HepG2 (cell line): ENCODE measurements around the gene TSC1. TPM values are rescaled to one million over a fixed set of nuclear protein-coding genes. Genes with fewer than 3 reads are reported as not detected.

Source experiments
- ATAC-seq: fragments of 200-7000 bp; cut with Tn5 transposase; 3 replicates; pipeline ENCODE4 v1.9.1; 2020; ENCODE audit warnings: mild to moderate bottlenecking, moderate library complexity
- BruUV-seq: library from RNA; stranded (reverse); fragments of 400-500 nt; replicated peaks from 2 replicates; lab custom pipeline; 2021; lab: Mats Ljungman, UMichigan
- CTCF ChIA-PET: fragments of 300-600 bp; formaldehyde crosslinking; extraction: SDS; loops from one replicate; lab custom pipeline; 2021; ENCODE audit warnings: low total read pairs, inconsistent platforms, low intra/inter-chr PET ratio; lab: Yijun Ruan, JAX
- POLR2A ChIA-PET: fragments of 350-600 bp; sonication (Branson Sonifier 250); formaldehyde crosslinking; loops from one replicate; lab custom pipeline; 2020; ENCODE audit warnings: antibody characterized with exemption, inconsistent platforms; lab: Yijun Ruan, JAX
- DNase-seq: peaks from one replicate; pipeline ENCODE4 v3.0.0-alpha.2; 2015; ENCODE audit warnings: low spot score
- FAIRE-seq: peaks from 3 replicates; lab custom pipeline; 2011; peaks lifted over from hg19 to GRCh38; lab: Jason Lieb, UNC
- H2AFZ ChIP-seq: one replicate; pipeline ENCODE4 v1.6.1; 2011; ENCODE audit warnings: low read length, inconsistent platforms
- H3K27ac ChIP-seq: fragments of 300-600 bp; 3 replicates; pipeline ENCODE4 v1.8.0; 2011; ENCODE audit warnings: mixed run types, mild to moderate bottlenecking, mixed read lengths, low read length, inconsistent platforms; ENCODE audit not compliant: insufficient read depth; ENCODE audit errors: extremely low read length
- H3K27me3 ChIP-seq, 2 experiments: fragments of 200-600 bp in 1 of 2; 2 replicates in 1 of 2; 3 replicates in 1 of 2; pipeline versions ENCODE4 v1.6.0 to v1.8.0; 2011; ENCODE audit warnings: low read length in 2 of 2, mild to moderate bottlenecking in 2 of 2, moderate library complexity in 2 of 2, inconsistent platforms in 1 of 2; ENCODE audit not compliant: insufficient read depth in 2 of 2, control insufficient read depth in 1 of 2
- H3K36me3 ChIP-seq, 2 experiments: fragments of 200-600 bp in 1 of 2; replicated peaks in 1 of 2; 2 replicates in 1 of 2; 3 replicates in 1 of 2; pipeline versions ENCODE4 v1.5.1 to v1.8.0; 2011; ENCODE audit warnings: low read length in 2 of 2, inconsistent platforms in 1 of 2; ENCODE audit not compliant: insufficient read depth in 2 of 2, control insufficient read depth in 1 of 2
- H3K4me1 ChIP-seq: 2 replicates; pipeline ENCODE4 v1.5.1; 2012; ENCODE audit warnings: low read length, inconsistent platforms; ENCODE audit not compliant: insufficient read depth
- H3K4me2 ChIP-seq: 2 replicates; pipeline ENCODE4 v1.6.0; 2011; ENCODE audit warnings: low read depth, low read length, inconsistent platforms
- H3K4me3 ChIP-seq, 3 experiments: fragments of 200-600 bp in 1 of 3; sonication (generic), shearing (Covaris generic) in 1 of 3; replicated peaks in 1 of 3; 2 replicates each; pipeline ENCODE4 v1.5.1; 2011 to 2016; ENCODE audit warnings: low read length in 3 of 3, inconsistent platforms in 2 of 3, low read depth in 2 of 3, mild to moderate bottlenecking in 2 of 3, control low read depth in 1 of 3, mixed read lengths in 1 of 3; ENCODE audit not compliant: insufficient read depth in 1 of 3
- H3K79me2 ChIP-seq: one replicate; pipeline ENCODE4 v1.6.1; 2011; ENCODE audit warnings: low read length, inconsistent platforms; ENCODE audit not compliant: insufficient read depth
- H3K9ac ChIP-seq: 2 replicates; pipeline ENCODE4 v1.6.0; 2011; ENCODE audit warnings: mild to moderate bottlenecking, low read depth, low read length, inconsistent platforms; ENCODE audit not compliant: insufficient read depth
- H3K9me3 ChIP-seq: 2 replicates; pipeline ENCODE4 v1.5.1; 2012; ENCODE audit warnings: mild to moderate bottlenecking, low read length
- H4K20me1 ChIP-seq: 2 replicates; pipeline ENCODE4 v1.6.0; 2011; ENCODE audit warnings: inconsistent platforms, mild to moderate bottlenecking, low read length, moderate library complexity; ENCODE audit not compliant: insufficient read depth
- HOXA7 ChIP-seq: sonication (generic); formaldehyde crosslinking; IDR thresholded peaks from 2 replicates; pipeline ENCODE4 v1.8.1; 2022; ENCODE audit warnings: mild to moderate bottlenecking, missing genetic modification reagents, moderate library complexity
- MXD4 ChIP-seq: IDR thresholded peaks from 2 replicates; pipeline ENCODE4 v1.6.1; 2016; ENCODE audit warnings: mild to moderate bottlenecking, missing biosample characterization, missing genetic modification reagents
- PHF8 ChIP-seq: sonication (generic); formaldehyde crosslinking; IDR thresholded peaks from 2 replicates; pipeline ENCODE4 v1.5.0; 2020; ENCODE audit warnings: missing genetic modification reagents
- PTBP1 ChIP-seq: fragments of 200-400 bp; formaldehyde crosslinking; IDR thresholded peaks from 2 replicates; pipeline ENCODE4 v1.6.1; 2018; ENCODE audit warnings: low read length, low read depth; ENCODE audit not compliant: poor library complexity, severe bottlenecking
- RXRB ChIP-seq: IDR thresholded peaks from 2 replicates; pipeline ENCODE4 v1.6.1; 2016; ENCODE audit warnings: borderline replicate concordance, missing genetic modification reagents, missing compliant biosample characterization
- SOX5 ChIP-seq: IDR thresholded peaks from 2 replicates; pipeline ENCODE4 v1.6.1; 2016; ENCODE audit warnings: borderline replicate concordance
- TEF ChIP-seq: sonication (generic); formaldehyde crosslinking; IDR thresholded peaks from 2 replicates; pipeline ENCODE4 v1.5.0; 2020; ENCODE audit warnings: missing genetic modification reagents
- ZNF672 ChIP-seq: sonication (generic); formaldehyde crosslinking; IDR thresholded peaks from 2 replicates; pipeline ENCODE4 v1.8.1; 2022; ENCODE audit warnings: missing genetic modification reagents
- WGBS: methylation state at CpG from one replicate; pipeline ENCODE4 v1.1.6; 2017; ENCODE audit warnings: low lambda C conversion rate; 5-methylcytosine and 5-hydroxymethylcytosine counted together
- in situ Hi-C: cut with HindIII; loops from 2 replicates; pipeline ENCODE4 v1.10.0; 2017; ENCODE audit warnings: low pct_unique_long_range_greater_than_20kb; ENCODE audit not compliant: extremely low pct_ligation_motif_present
- intact Hi-C: fragments of 100-400 bp; cut with micrococcal nuclease; formaldehyde crosslinking; loops from one replicate; pipeline ENCODE4 v1.10.0; 2022; ENCODE audit not compliant: unreplicated experiment
- polyA plus RNA-seq, 8 experiments: library from polyadenylated mRNA; depleted of rRNA in 3 of 8; stranded (reverse) in 7 of 8; unstranded in 1 of 8; fragments of >200 nt; fragmentation: Illumina TruSeq in 4 of 8; extraction: Trizol in 4 of 8; gene quantifications; 2 replicates each; pipeline versions ENCODE4 v1.2.1 to v1.2.3, GENCODE V29; 2011 to 2016; ENCODE audit warnings: low read depth in 4 of 8, missing spikeins in 1 of 8, mixed read lengths in 1 of 8; ENCODE audit not compliant: insufficient read depth in 1 of 8
- total RNA-seq, 5 experiments: library from RNA; depleted of rRNA; stranded (reverse); fragments of >200 nt; fragmentation: Illumina TruSeq; extraction: Trizol; gene quantifications; 2 replicates each; pipeline ENCODE4 v1.2.3, GENCODE V29; 2016; ENCODE audit warnings: low read depth in 1 of 5
- TF ChIP-seq, protein P1 (sequence below): fragments of 450-650 bp; IDR thresholded peaks from 2 replicates; pipeline ENCODE4 v1.6.1; 2017
- TF ChIP-seq, protein P2 (sequence below): sonication (generic); formaldehyde crosslinking; IDR thresholded peaks from 2 replicates; pipeline ENCODE4 v1.8.0; 2022; ENCODE audit warnings: missing genetic modification reagents, mild to moderate bottlenecking, borderline replicate concordance
- TF ChIP-seq, protein P3 (sequence below): sonication (generic); formaldehyde crosslinking; conservative IDR thresholded peaks from 2 replicates; pipeline ENCODE4 v1.8.1; 2023; ENCODE audit warnings: missing genetic modification reagents

Gene TSC1
- total and polyA plus RNA-seq, 2 of the 13 experiments (the other 11 are each of a cell fraction or from before 2014, with no cell fraction given), result 31.6 to 66.1 TPM

DNA sequence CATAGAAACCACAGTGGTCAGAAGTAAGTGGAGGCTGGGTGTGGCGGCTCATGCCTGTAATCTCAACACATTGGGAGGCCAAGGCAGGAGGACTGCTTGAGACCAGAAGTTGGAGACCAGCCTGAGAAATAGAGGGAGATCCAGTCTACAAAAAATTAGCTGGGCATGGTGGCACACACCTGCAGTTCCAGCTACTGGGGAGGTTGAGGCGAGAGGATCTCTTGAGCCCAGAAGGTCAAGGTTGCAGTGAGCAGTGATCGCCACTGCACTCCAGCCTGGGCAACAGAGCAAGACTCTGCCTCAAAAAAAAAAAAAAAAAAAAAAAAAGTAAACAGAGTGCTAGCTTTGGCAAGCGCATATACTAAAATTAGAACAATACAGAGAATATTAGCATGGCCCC, 90.9 kb downstream of the TSC1 start:
- intact Hi-C loops, result no loop called here
- no peak overlapping the region for H3K27ac ChIP-seq
- FAIRE-seq (no peak), ATAC-seq (no peak), DNase-seq (no peak)
- H3K4me2 ChIP-seq, result no peak overlapping the region
- in situ Hi-C loops, result no loop called here
- WGBS, result 67% methylated on average over 4 of the region's 4 CpGs
- H3K9me3 ChIP-seq, result no peaks in the 10 kb centered on the region
- no peak overlapping the region for H2AFZ ChIP-seq
- no peaks in the 10 kb centered on the region for H3K36me3 ChIP-seq
- peaks cover 0 to 3% of the 10 kb centered on the region in 2 experiments; a peak in 1 of 5 replicates for H3K27me3 ChIP-seq
- ChIA-PET CTCF (no interaction called here), POLR2A (no interaction called here)
- no peak overlapping the region for H3K4me3 ChIP-seq
- no TSS peak for BruUV-seq
- H4K20me1 ChIP-seq, result no peaks in the 10 kb centered on the region
- H3K79me2 ChIP-seq, result no peaks in the 10 kb centered on the region
- no peak for TF ChIP-seq PHF8
- TF ChIP-seq TEF (CRISPR knock-in tag), result no peak
- no peak for TF ChIP-seq ZNF672 (CRISPR knock-in tag)
- no peak for TF ChIP-seq MXD4
- TF ChIP-seq RXRB (CRISPR knock-in tag), result no peak
- TF ChIP-seq, protein P1, sequence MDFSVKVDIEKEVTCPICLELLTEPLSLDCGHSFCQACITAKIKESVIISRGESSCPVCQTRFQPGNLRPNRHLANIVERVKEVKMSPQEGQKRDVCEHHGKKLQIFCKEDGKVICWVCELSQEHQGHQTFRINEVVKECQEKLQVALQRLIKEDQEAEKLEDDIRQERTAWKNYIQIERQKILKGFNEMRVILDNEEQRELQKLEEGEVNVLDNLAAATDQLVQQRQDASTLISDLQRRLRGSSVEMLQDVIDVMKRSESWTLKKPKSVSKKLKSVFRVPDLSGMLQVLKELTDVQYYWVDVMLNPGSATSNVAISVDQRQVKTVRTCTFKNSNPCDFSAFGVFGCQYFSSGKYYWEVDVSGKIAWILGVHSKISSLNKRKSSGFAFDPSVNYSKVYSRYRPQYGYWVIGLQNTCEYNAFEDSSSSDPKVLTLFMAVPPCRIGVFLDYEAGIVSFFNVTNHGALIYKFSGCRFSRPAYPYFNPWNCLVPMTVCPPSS, result no peak
- no peak for TF ChIP-seq PTBP1
- TF ChIP-seq HOXA7, result no peak
- TF ChIP-seq, protein P2, sequence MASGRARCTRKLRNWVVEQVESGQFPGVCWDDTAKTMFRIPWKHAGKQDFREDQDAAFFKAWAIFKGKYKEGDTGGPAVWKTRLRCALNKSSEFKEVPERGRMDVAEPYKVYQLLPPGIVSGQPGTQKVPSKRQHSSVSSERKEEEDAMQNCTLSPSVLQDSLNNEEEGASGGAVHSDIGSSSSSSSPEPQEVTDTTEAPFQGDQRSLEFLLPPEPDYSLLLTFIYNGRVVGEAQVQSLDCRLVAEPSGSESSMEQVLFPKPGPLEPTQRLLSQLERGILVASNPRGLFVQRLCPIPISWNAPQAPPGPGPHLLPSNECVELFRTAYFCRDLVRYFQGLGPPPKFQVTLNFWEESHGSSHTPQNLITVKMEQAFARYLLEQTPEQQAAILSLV (CRISPR knock-in tag), result no peak
- TF ChIP-seq SOX5 (CRISPR knock-in tag), result no peak
- TF ChIP-seq, protein P3, sequence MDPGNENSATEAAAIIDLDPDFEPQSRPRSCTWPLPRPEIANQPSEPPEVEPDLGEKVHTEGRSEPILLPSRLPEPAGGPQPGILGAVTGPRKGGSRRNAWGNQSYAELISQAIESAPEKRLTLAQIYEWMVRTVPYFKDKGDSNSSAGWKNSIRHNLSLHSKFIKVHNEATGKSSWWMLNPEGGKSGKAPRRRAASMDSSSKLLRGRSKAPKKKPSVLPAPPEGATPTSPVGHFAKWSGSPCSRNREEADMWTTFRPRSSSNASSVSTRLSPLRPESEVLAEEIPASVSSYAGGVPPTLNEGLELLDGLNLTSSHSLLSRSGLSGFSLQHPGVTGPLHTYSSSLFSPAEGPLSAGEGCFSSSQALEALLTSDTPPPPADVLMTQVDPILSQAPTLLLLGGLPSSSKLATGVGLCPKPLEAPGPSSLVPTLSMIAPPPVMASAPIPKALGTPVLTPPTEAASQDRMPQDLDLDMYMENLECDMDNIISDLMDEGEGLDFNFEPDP (CRISPR knock-in tag), result no peak
- TF ChIP-seq, all 625 proteins: peak for 0
- peaks cover 22% of the 10 kb centered on the region for H3K4me1 ChIP-seq
- no peak overlapping the region for H3K9ac ChIP-seq
